Measurements from ENCODE around the gene TMPRSS7.

TMPRSS7 gene

GRCh38 chr3:112086076-112086854, 51.7 kb downstream of the TMPRSS7 start, which contains the start of gene C3orf52:
C3orf52 (plus strand) TSS chr3:112086389; CDS start chr3:112086408, 19 bp downstream.
- Histone ChIP-seq H3K27ac (no peak within 1 kb of the TSS), H3K27me3 (ENCODE audit: control insufficient read depth, insufficient read depth, low read length) (no peaks in the 10 kb centered on the region), H3K9me3 (ENCODE audit: control insufficient read depth, low read length) (no peaks in the 10 kb centered on the region), H2AFZ (peak within 1 kb of the TSS; percentile 80), H3K4me2 (ENCODE audit: low read length) (peak within 1 kb of the TSS; percentile 80), H3K4me3 (ENCODE audit: low read depth, low read length) (peak within 1 kb of the TSS; percentile 49), H3K36me3 (ENCODE audit: control insufficient read depth, insufficient read depth, low read length) (no peaks in the 10 kb centered on the region), H3K79me2 (no peaks in the 10 kb centered on the region), H3K4me1 (no peaks in the 10 kb centered on the region), H3K9ac (no peak within 1 kb of the TSS)
- TF ChIP-seq CTCF (IDR thresholded peaks at IDR 0.05) = no peak

GRCh38 chr3:112086875-112087524, 52.5 kb downstream of the TMPRSS7 start:
- Histone ChIP-seq H3K79me2 (no peaks in the 10 kb centered on the region), H3K4me1 (no peaks in the 10 kb centered on the region), H3K4me2 (ENCODE audit: low read length) (peak overlapping the region; percentile 80), H3K4me3 (ENCODE audit: low read depth, low read length) (peak overlapping the region; percentile 49), H3K9me3 (ENCODE audit: control insufficient read depth, low read length) (no peaks in the 10 kb centered on the region), H3K27ac (no peak overlapping the region), H3K27me3 (ENCODE audit: control insufficient read depth, insufficient read depth, low read length) (no peaks in the 10 kb centered on the region), H2AFZ (peak overlapping the region; percentile 80), H3K9ac (no peak overlapping the region), H3K36me3 (ENCODE audit: control insufficient read depth, insufficient read depth, low read length) (no peaks in the 10 kb centered on the region)
- no peak for TF ChIP-seq CTCF (IDR thresholded peaks at IDR 0.05)

GRCh38 chr3:112087746-112088145, 53.2 kb downstream of the TMPRSS7 start:
- H3K4me3 ChIP-seq (ENCODE audit: low read depth, low read length) = no peak overlapping the region
- H3K4me2 ChIP-seq (ENCODE audit: low read length) = no peak overlapping the region
- H2AFZ ChIP-seq = no peak overlapping the region
- no peaks in the 10 kb centered on the region for H3K79me2 ChIP-seq
- no peak overlapping the region for H3K27ac ChIP-seq
- H3K9me3 ChIP-seq (ENCODE audit: control insufficient read depth, low read length) = no peaks in the 10 kb centered on the region
- no peaks in the 10 kb centered on the region for H3K36me3 ChIP-seq (ENCODE audit: control insufficient read depth, insufficient read depth, low read length)
- no peaks in the 10 kb centered on the region for H3K4me1 ChIP-seq
- TF ChIP-seq CTCF (IDR thresholded peaks at IDR 0.05) = no peak
- H3K27me3 ChIP-seq (ENCODE audit: control insufficient read depth, insufficient read depth, low read length) = no peaks in the 10 kb centered on the region
- H3K9ac ChIP-seq = no peak overlapping the region

GRCh38 chr3:112088944-112089343, 54.4 kb downstream of the TMPRSS7 start:
- no peaks in the 10 kb centered on the region for H3K9me3 ChIP-seq (ENCODE audit: control insufficient read depth, low read length)

More at GRCh38 chr3:112088944-112089343, 54.4 kb downstream of the TMPRSS7 start:
- H3K9ac ChIP-seq = no peak overlapping the region
- no peaks in the 10 kb centered on the region for H3K36me3 ChIP-seq (ENCODE audit: control insufficient read depth, insufficient read depth, low read length)
- H3K27ac ChIP-seq = no peak overlapping the region
- no peaks in the 10 kb centered on the region for H3K27me3 ChIP-seq (ENCODE audit: control insufficient read depth, insufficient read depth, low read length)
- H3K4me3 ChIP-seq (ENCODE audit: low read depth, low read length) = no peak overlapping the region
- TF ChIP-seq CTCF (IDR thresholded peaks at IDR 0.05) = no peak
- H3K79me2 ChIP-seq = no peaks in the 10 kb centered on the region
- no peak overlapping the region for H3K4me2 ChIP-seq (ENCODE audit: low read length)
- no peaks in the 10 kb centered on the region for H3K4me1 ChIP-seq
- no peak overlapping the region for H2AFZ ChIP-seq

Data from parathyroid adenoma (tissue), 2 donors.